HG03565 (cell line): ENCODE results near the gene CHCHD3.
A peak's percentile ranks its signal among the peaks of the same experiment; 100 is the strongest.

Experiments used
- ATAC-seq: cut with Tn5 transposase; IDR thresholded peaks from one replicate; pipeline ENCODE4 v1.9.1; 2021; ENCODE audit warnings: mild to moderate bottlenecking, moderate library complexity; ENCODE audit not compliant: unreplicated experiment

The CHCHD3 gene

GRCh38 chr7:133047321-133047720 is 34.6 kb downstream of the CHCHD3 start:
- no peak for ATAC-seq

- ATAC-seq, result no peak
Observed at GRCh38 chr7:133044722-133045473, 37.0 kb downstream of the CHCHD3 start.

GRCh38 chr7:133040674-133041073 is 41.2 kb downstream of the CHCHD3 start:
- no peak for ATAC-seq

- no peak for ATAC-seq
Observed at GRCh38 chr7:133040178-133040577, 41.7 kb downstream of the CHCHD3 start.

- ATAC-seq, result no peak
Observed at GRCh38 chr7:133039614-133040013, 42.3 kb downstream of the CHCHD3 start.

GRCh38 chr7:133036289-133036688 is 45.6 kb downstream of the CHCHD3 start:
- ATAC-seq, result no peak

GRCh38 chr7:133035240-133035639 is 46.6 kb downstream of the CHCHD3 start:
- peak; percentile 82 for ATAC-seq

GRCh38 chr7:133030346-133030745 is 51.5 kb downstream of the CHCHD3 start:
- no peak for ATAC-seq

GRCh38 chr7:133029463-133029862 is 52.4 kb downstream of the CHCHD3 start:
- ATAC-seq, result no peak

GRCh38 chr7:133027397-133027796 is 54.5 kb downstream of the CHCHD3 start:
- no peak for ATAC-seq

GRCh38 chr7:133026210-133026859 is 55.6 kb downstream of the CHCHD3 start:
- no peak for ATAC-seq

- ATAC-seq, result no peak
Observed at GRCh38 chr7:133025056-133025455, 56.8 kb downstream of the CHCHD3 start.

- no peak for ATAC-seq
Observed at GRCh38 chr7:133024596-133024995, 57.3 kb downstream of the CHCHD3 start.

- ATAC-seq, result no peak
Observed at GRCh38 chr7:133023370-133024071, 58.4 kb downstream of the CHCHD3 start.

- ATAC-seq, result no peak
Observed at GRCh38 chr7:133022661-133023060, 59.2 kb downstream of the CHCHD3 start.

- ATAC-seq, result no peak
Observed at GRCh38 chr7:133021196-133021595, 60.7 kb downstream of the CHCHD3 start.

- ATAC-seq, result no peak
Observed at GRCh38 chr7:133020496-133020895, 61.4 kb downstream of the CHCHD3 start.

GRCh38 chr7:133019590-133019989 is 62.3 kb downstream of the CHCHD3 start:
- ATAC-seq, result no peak

- ATAC-seq, result no peak
Observed at GRCh38 chr7:133016604-133017003, 65.3 kb downstream of the CHCHD3 start.

- ATAC-seq, result no peak
Observed at GRCh38 chr7:133015888-133016287, 66.0 kb downstream of the CHCHD3 start.

- ATAC-seq, result no peak
Observed at GRCh38 chr7:133011746-133012145, 70.1 kb downstream of the CHCHD3 start.
